Astrocyte of the spinal cord (primary cell): ENCODE results near the gene AMACR.
"Not testable (repeated sequence)": the region's sequence is repeated elsewhere in the genome, so short reads cannot be mapped to it uniquely, and the experiment has no call there.

ENCODE experiments used
- DNase-seq: peaks from one replicate; pipeline ENCODE4 v3.0.0; 2011; ENCODE audit warnings: low read depth, low spot score
- H3K4me3 ChIP-seq: 2 replicates; pipeline ENCODE4 v1.5.1; 2011; ENCODE audit warnings: low read depth, mild to moderate bottlenecking, low read length, moderate library complexity
- in situ Hi-C: cut with HindIII; loops from 2 replicates; pipeline ENCODE4 v1.10.0; 2017; ENCODE audit warnings: low sequenced_read_pairs
- TF ChIP-seq, protein P1 (sequence below): IDR thresholded peaks from 2 replicates; pipeline ENCODE4 v1.5.1; 2012; ENCODE audit warnings: low read depth, mild to moderate bottlenecking, low read length, inconsistent platforms

Gene AMACR

GRCh38 chr5:34038390-34038789 is 30.5 kb upstream of the AMACR start:
- TF ChIP-seq, protein P1, sequence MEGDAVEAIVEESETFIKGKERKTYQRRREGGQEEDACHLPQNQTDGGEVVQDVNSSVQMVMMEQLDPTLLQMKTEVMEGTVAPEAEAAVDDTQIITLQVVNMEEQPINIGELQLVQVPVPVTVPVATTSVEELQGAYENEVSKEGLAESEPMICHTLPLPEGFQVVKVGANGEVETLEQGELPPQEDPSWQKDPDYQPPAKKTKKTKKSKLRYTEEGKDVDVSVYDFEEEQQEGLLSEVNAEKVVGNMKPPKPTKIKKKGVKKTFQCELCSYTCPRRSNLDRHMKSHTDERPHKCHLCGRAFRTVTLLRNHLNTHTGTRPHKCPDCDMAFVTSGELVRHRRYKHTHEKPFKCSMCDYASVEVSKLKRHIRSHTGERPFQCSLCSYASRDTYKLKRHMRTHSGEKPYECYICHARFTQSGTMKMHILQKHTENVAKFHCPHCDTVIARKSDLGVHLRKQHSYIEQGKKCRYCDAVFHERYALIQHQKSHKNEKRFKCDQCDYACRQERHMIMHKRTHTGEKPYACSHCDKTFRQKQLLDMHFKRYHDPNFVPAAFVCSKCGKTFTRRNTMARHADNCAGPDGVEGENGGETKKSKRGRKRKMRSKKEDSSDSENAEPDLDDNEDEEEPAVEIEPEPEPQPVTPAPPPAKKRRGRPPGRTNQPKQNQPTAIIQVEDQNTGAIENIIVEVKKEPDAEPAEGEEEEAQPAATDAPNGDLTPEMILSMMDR: no peak
- DNase-seq: no peak
- in situ Hi-C loops: no loop called here
- no peak overlapping the region for H3K4me3 ChIP-seq

- in situ Hi-C loops: no loop called here
- DNase-seq: no peak
Observed at GRCh38 chr5:34037726-34038125, 29.9 kb upstream of the AMACR start.

GRCh38 chr5:34035756-34036155 is 27.9 kb upstream of the AMACR start:
- in situ Hi-C loops: no loop called here
- no peak overlapping the region for H3K4me3 ChIP-seq
- TF ChIP-seq, protein P1: no peak
- no peak for DNase-seq

More at GRCh38 chr5:34037726-34038125, 29.9 kb upstream of the AMACR start:
- TF ChIP-seq, protein P1: no peak
- no peak overlapping the region for H3K4me3 ChIP-seq

- in situ Hi-C loops: no loop called here
- TF ChIP-seq, protein P1: no peak
- no peak for DNase-seq
- no peak overlapping the region for H3K4me3 ChIP-seq
Observed at GRCh38 chr5:34034534-34035327, 26.9 kb upstream of the AMACR start.

GRCh38 chr5:34031966-34032365 is 24.1 kb upstream of the AMACR start:
- TF ChIP-seq, protein P1: no peak
- in situ Hi-C loops: no loop called here
- no peak for DNase-seq
- H3K4me3 ChIP-seq: no peak overlapping the region

DNA sequence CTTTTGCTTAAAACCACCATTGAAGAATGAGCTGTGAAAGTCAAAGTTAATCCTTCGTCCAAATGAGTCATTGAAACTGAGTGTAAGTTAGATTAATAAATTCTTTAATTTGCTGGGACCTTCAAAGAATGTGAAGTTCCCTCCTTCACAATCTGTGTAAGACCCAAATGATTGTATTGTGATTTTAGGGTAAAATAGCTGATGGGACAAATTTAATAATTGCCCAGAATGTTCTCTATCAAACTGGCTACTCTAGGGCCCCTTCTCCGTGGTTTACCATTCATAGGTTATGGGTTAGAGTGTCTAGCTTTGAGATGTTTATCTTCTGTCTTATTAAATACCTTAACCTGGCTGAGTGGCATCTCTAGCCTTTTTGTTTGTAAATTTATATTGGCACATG is 23.3 kb upstream of the AMACR start:
- H3K4me3 ChIP-seq: no peak overlapping the region
- TF ChIP-seq, protein P1: no peak
- no peak for DNase-seq
- in situ Hi-C loops: no loop called here

DNA sequence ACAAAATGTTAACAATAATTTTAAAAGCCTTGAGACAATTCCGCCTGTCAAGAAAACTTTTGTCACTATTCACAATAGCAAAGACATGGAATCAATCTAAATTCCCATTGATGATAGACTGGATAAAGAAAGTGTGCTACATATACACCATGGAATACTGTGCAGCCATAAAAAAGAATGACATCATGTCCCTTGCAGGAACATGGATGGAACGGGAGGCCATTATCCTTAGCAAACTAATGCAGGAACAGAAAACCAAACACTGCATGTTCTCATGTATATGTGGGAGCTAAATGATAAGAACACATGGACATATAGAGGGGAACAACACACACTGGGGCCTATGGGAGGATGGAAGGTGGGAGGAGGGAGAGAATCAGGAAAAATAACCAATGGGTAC is 22.7 kb upstream of the AMACR start:
- H3K4me3 ChIP-seq, DNase-seq, in situ Hi-C loops: not testable (repeated sequence)
